ENCODE results near the gene PRSS22. TPM values are rescaled to one million over a fixed set of nuclear protein-coding genes. Genes with fewer than 3 reads are reported as not detected.
A peak's percentile ranks its signal among the peaks of the same experiment; 100 is the strongest.

The PRSS22 gene
- total and polyA plus RNA-seq, 2 experiments from 2014 or later: 1.3 to 2.0 TPM

GRCh38 chr16:2838928-2839327 is 19.0 kb downstream of the PRSS22 start:
- H3K27me3 ChIP-seq (ENCODE audit: insufficient read depth): peaks cover 8% of the 10 kb centered on the region; the same call in 1 of the 2 replicates
- Mint-ChIP-seq H3K9me3 (peaks cover 4% of the 10 kb centered on the region), H3K27ac (no peak overlapping the region; the same call in 1 of the 2 replicates), H3K27me3 (ENCODE audit: insufficient read depth, low read depth, poor library complexity) (peaks cover 14% of the 10 kb centered on the region), H3K4me1 (peaks cover 14% of the 10 kb centered on the region), H3K36me3 (ENCODE audit: low read depth) (no peaks in the 10 kb centered on the region), H3K4me3 (no peak overlapping the region; the same call in 2 of the 3 replicates)
- DNase-seq (ENCODE audit: low spot score) (peak; percentile 93), ATAC-seq (peak; percentile 95)
- TF ChIP-seq CTCF (conservative IDR thresholded peaks at IDR 0.05; ENCODE audit: low read depth in 2 of 2): peak; percentile 83 to 98
- no peak for TF ChIP-seq STAT1 (IDR thresholded peaks at IDR 0.05; ENCODE audit: unreplicated experiment)
- peak overlapping the region; percentile 96 for H2AFZ ChIP-seq
- H3K4me1 ChIP-seq (ENCODE audit: insufficient read depth): no peaks in the 10 kb centered on the region
- peak overlapping the region; percentile 74; the same call in 1 of the 2 replicates for H3K4me2 ChIP-seq
- H3F3A ChIP-seq (replicated peaks; ENCODE audit: low read depth): no peaks in the 10 kb centered on the region; the same call in 1 of the 2 replicates
- no peaks in the 10 kb centered on the region for H3K79me2 ChIP-seq (replicated peaks; ENCODE audit: insufficient read depth)
- H3K9me2 ChIP-seq (ENCODE audit: insufficient read depth): no peaks in the 10 kb centered on the region
- peak overlapping the region; percentile 40; the same call in 1 of the 2 replicates for H3K4me3 ChIP-seq
- H3K36me3 ChIP-seq (ENCODE audit: insufficient read depth): no peaks in the 10 kb centered on the region
- H4K20me1 ChIP-seq (replicated peaks; ENCODE audit: insufficient read depth): no peaks in the 10 kb centered on the region
- H3K27ac ChIP-seq (ENCODE audit: low read depth): no peak overlapping the region

DNA sequence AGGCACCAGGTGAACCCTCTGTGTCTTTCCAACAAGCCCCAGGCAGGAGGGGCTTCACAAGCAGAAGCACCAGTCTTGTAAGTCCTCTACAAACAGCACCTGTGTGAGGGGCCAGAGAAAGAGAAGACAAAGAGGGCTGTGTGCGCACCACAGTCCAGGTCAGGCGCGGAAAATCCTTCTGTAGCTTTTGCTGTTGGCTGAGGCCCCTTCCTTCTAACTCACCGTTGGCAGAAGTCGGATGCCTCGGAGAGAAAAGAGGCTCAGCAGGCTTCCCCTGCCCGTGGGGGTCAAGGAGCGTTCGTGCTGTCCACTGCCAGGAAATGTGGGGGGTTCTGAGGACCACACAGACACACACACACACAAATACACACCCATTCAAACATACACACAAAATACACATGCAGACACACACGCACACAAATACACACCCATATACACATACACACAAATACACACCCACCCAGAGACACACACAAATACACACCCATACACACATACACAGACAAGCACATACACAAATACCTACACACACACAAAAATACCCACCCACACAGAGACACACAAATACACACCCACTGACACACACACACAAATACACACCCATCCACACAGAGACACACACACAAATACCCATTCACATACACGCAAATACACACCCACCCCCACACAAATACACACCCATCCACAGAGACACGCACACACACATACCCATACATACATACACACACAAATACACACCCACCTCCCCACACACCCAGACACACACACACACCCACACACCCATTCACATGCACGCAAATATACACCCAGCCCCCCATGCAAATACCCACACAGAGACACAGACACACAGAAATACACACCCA is 21.1 kb downstream of the PRSS22 start:
- Histone ChIP-seq H3K4me3 (no peak overlapping the region), H3K27me3 (ENCODE audit: insufficient read depth) (no peaks in the 10 kb centered on the region), H3K27ac (ENCODE audit: low read depth) (no peak overlapping the region), H3K36me3 (ENCODE audit: insufficient read depth) (no peaks in the 10 kb centered on the region), H3K4me2 (no peak overlapping the region), H4K20me1 (replicated peaks; ENCODE audit: insufficient read depth) (no peaks in the 10 kb centered on the region), H3F3A (replicated peaks; ENCODE audit: low read depth) (no peaks in the 10 kb centered on the region; the same call in 1 of the 2 replicates), H3K9me2 (ENCODE audit: insufficient read depth) (no peaks in the 10 kb centered on the region), H3K4me1 (ENCODE audit: insufficient read depth) (no peaks in the 10 kb centered on the region), H3K79me2 (replicated peaks; ENCODE audit: insufficient read depth) (no peaks in the 10 kb centered on the region), H2AFZ (no peak overlapping the region)
- no peak overlapping the region for H3K27ac Mint-ChIP-seq
- H3K27me3 Mint-ChIP-seq (ENCODE audit: insufficient read depth, low read depth, poor library complexity): peaks cover 14% of the 10 kb centered on the region
- H3K4me3 Mint-ChIP-seq: no peak overlapping the region
- peaks cover 14% of the 10 kb centered on the region for H3K4me1 Mint-ChIP-seq
- no peaks in the 10 kb centered on the region for H3K36me3 Mint-ChIP-seq (ENCODE audit: low read depth)
- ATAC-seq (no peak), DNase-seq (ENCODE audit: low spot score) (no peak)
- H3K9me3 Mint-ChIP-seq: no peaks in the 10 kb centered on the region; the same call in 2 of the 3 replicates
- TF ChIP-seq CREB1 (CRISPR knock-in tag; IDR thresholded peaks at IDR 0.05; ENCODE audit: low read depth): no peak
- TF ChIP-seq, protein P1, sequence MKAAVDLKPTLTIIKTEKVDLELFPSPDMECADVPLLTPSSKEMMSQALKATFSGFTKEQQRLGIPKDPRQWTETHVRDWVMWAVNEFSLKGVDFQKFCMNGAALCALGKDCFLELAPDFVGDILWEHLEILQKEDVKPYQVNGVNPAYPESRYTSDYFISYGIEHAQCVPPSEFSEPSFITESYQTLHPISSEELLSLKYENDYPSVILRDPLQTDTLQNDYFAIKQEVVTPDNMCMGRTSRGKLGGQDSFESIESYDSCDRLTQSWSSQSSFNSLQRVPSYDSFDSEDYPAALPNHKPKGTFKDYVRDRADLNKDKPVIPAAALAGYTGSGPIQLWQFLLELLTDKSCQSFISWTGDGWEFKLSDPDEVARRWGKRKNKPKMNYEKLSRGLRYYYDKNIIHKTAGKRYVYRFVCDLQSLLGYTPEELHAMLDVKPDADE (IDR thresholded peaks at IDR 0.05): no peak
- no peak for TF ChIP-seq CTCF (conservative IDR thresholded peaks at IDR 0.05; ENCODE audit: low read depth in 2 of 2)
- TF ChIP-seq NANOG (IDR thresholded peaks at IDR 0.05; ENCODE audit: borderline replicate concordance): no peak
- no peak for TF ChIP-seq STAT1 (IDR thresholded peaks at IDR 0.05; ENCODE audit: unreplicated experiment)
- no peak for TF ChIP-seq ZNF462 (CRISPR knock-in tag; IDR thresholded peaks at IDR 0.05)
- no peak for TF ChIP-seq JUNB (IDR thresholded peaks at IDR 0.05; ENCODE audit: unreplicated experiment)
- no peak for TF ChIP-seq EZH2phosphoT487 (IDR thresholded peaks at IDR 0.05; ENCODE audit: unreplicated experiment)

Measured in GM23338 (cell line).